DOHH2 (cell line): ENCODE measurements around the gene MMADHC.

ENCODE experiments used
- EZH2phosphoT487 ChIP-seq: fragments of 200-600 bp; sonication (generic); IDR thresholded peaks from 2 replicates; pipeline ENCODE4 v1.6.1; 2017; ENCODE audit warnings: borderline replicate concordance, mild to moderate bottlenecking, antibody characterized with exemption, low read length, moderate library complexity, mixed read lengths
- TF ChIP-seq, protein P1 (sequence below): fragments of 200-600 bp; sonication (generic); IDR thresholded peaks from one replicate; pipeline ENCODE4 v1.5.1; 2014; ENCODE audit warnings: antibody characterized with exemption, mild to moderate bottlenecking, low read depth, low read length; ENCODE audit not compliant: poor library complexity, severe bottlenecking

- TF ChIP-seq, protein P1, sequence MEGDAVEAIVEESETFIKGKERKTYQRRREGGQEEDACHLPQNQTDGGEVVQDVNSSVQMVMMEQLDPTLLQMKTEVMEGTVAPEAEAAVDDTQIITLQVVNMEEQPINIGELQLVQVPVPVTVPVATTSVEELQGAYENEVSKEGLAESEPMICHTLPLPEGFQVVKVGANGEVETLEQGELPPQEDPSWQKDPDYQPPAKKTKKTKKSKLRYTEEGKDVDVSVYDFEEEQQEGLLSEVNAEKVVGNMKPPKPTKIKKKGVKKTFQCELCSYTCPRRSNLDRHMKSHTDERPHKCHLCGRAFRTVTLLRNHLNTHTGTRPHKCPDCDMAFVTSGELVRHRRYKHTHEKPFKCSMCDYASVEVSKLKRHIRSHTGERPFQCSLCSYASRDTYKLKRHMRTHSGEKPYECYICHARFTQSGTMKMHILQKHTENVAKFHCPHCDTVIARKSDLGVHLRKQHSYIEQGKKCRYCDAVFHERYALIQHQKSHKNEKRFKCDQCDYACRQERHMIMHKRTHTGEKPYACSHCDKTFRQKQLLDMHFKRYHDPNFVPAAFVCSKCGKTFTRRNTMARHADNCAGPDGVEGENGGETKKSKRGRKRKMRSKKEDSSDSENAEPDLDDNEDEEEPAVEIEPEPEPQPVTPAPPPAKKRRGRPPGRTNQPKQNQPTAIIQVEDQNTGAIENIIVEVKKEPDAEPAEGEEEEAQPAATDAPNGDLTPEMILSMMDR: no peak
- TF ChIP-seq EZH2phosphoT487: no peak
Observed at GRCh38 chr2:149537092-149537726, 50.4 kb downstream of the MMADHC start.
